OCI-M2 (cell line): Measurements from ENCODE around the gene SYCP2.

Experiments used
- DNase-seq: peaks from one replicate; lab custom pipeline; 2025; ENCODE audit not compliant: unreplicated experiment; lab: John Stamatoyannopoulos, UW

The SYCP2 gene

GRCh38 chr20:59839400-59839799, 94.0 kb downstream of the SYCP2 start:
- DNase-seq: no peak

- no peak for DNase-seq
Observed at GRCh38 chr20:59837623-59838394, 95.6 kb downstream of the SYCP2 start.

- no peak for DNase-seq
Observed at GRCh38 chr20:59836767-59837166, 96.7 kb downstream of the SYCP2 start.

- no peak for DNase-seq
Observed at GRCh38 chr20:59835448-59836395, 97.7 kb downstream of the SYCP2 start.

GRCh38 chr20:59835057-59835447, 98.4 kb downstream of the SYCP2 start:
- DNase-seq: no peak

- no peak for DNase-seq
Observed at GRCh38 chr20:59832406-59833363, 100.8 kb downstream of the SYCP2 start.

- no peak for DNase-seq
Observed at GRCh38 chr20:59831916-59832270, 101.5 kb downstream of the SYCP2 start.

GRCh38 chr20:59831024-59831915, 102.2 kb downstream of the SYCP2 start:
- no peak for DNase-seq

GRCh38 chr20:59830665-59831023, 102.8 kb downstream of the SYCP2 start:
- no peak for DNase-seq

- no peak for DNase-seq
Observed at GRCh38 chr20:59829786-59830664, 103.4 kb downstream of the SYCP2 start.

- DNase-seq: no peak
Observed at GRCh38 chr20:59829054-59829785, 104.2 kb downstream of the SYCP2 start.

GRCh38 chr20:59828125-59829053, 105.0 kb downstream of the SYCP2 start:
- no peak for DNase-seq

- DNase-seq: no peak
Observed at GRCh38 chr20:59827138-59828056, 106.0 kb downstream of the SYCP2 start.

- DNase-seq: no peak
Observed at GRCh38 chr20:59825944-59826759, 107.3 kb downstream of the SYCP2 start.

GRCh38 chr20:59825563-59825920, 107.9 kb downstream of the SYCP2 start:
- DNase-seq: no peak
